RCC 7860 (cell line): ENCODE results near the gene RCCD1.
"Not testable (repeated sequence)": the region's sequence is repeated elsewhere in the genome, so short reads cannot be mapped to it uniquely, and the experiment has no call there.

Source experiments
- DNase-seq: peaks from one replicate; pipeline ENCODE4 v3.0.0-alpha.2; 2015; ENCODE audit warnings: low spot score
- FAIRE-seq: peaks from 2 replicates; lab custom pipeline; 2012; peaks lifted over from hg19 to GRCh38; lab: Jason Lieb, UNC

RCCD1 gene

GRCh38 chr15:90954712-90955623 lies at the start of gene RCCD1:
TSS of gene RCCD1 (plus strand) at chr15:90954884. CDS start at chr15:90956735, 1,851 bp downstream.
- no peak for FAIRE-seq
- peak; percentile 81 for DNase-seq

DNA sequence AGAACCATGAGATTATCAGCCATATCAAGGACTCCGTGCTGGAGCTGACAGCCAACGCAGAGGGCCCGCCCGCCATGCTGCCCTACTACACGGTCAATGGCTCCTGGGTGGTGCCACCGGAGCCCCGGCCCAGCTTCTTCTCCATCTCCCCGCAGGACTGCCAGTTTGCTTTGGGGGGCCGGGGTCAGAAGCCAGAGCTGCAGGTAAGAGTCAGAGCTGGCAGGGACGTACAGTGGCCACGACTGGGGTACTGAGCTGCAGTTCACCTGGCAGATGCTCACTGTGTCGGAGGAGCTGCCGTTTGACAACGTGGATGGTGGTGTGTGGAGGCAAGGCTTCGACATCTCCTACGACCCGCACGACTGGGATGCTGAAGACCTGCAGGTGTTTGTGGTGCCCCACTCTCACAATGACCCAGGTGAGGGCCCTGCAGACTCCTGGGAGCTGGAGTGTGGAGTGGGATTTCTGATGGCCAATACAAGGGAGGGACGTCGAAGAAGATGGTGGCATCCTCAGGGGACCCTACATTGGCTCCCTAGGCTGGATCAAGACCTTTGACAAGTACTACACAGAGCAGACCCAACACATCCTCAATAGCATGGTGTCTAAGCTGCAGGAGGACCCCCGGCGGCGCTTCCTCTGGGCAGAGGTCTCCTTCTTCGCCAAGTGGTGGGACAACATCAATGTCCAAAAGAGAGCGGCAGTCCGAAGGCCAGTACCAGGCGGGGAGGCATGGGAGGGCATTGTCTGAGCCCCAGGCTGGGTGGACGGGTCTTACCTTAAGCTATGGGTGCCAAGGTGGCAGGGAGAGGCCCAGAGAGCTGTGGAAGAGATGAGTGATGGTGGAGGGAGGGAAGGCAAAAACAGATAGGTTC lies 49.1 kb upstream of the RCCD1 start:
- DNase-seq (no peak), FAIRE-seq (no peak)

DNA sequence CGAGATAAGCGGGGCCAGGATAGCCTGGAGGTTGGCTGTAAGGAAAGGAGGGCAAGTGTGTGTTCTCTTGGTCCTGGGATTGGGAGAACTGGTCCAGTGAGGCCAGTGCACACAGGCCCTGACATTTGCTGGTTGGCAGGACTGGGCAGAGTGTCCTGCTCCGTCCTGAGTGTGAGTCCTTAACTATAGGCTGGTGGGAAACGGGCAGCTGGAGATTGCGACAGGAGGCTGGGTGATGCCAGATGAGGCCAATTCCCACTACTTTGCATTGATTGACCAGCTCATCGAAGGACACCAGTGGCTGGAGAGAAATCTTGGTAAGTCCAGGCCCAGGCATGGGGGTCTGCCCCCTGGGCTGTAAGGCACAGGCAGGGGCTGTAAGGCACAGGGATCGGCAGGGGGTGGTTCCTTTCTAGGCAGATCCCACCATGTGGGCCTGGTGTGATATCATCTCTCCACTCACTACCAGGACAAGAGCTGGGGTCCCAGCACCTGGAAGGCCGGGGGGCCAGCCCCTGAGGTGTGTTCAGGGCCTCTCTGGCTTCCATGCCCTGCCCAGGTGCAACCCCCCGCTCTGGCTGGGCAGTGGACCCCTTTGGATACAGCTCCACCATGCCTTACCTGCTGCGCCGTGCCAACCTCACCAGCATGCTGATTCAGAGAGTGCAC lies 48.4 kb upstream of the RCCD1 start:
- DNase-seq (no peak), FAIRE-seq (no peak)

DNA sequence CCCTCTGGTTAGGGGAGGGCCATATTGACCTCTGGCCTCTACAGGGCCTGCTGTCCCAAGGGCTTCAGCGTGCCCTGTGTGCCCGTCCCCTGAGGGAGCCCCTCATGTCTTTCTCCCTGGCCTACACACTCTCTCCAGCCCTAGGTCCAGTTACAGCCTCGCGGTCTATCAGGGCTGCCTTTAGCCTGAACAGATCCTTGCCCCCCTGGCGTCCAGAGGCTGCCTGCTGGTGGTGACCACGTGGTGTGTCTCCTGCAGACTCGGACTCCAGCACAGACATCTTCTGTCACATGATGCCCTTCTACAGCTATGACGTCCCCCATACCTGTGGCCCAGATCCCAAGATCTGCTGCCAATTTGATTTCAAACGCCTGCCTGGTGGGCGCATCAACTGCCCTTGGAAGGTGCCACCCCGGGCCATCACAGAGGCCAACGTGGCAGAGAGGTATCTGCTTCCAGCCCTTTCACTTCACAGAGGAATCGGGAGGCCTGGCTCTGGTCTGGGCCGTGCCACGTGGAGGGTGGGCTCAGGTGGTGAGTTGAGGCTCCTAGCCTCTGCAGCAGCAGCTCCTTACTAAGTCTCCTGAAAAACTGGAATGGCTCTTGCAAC lies 47.5 kb upstream of the RCCD1 start:
- no peak for FAIRE-seq
- no peak for DNase-seq

- FAIRE-seq (no peak), DNase-seq (no peak)
Measured at GRCh38 chr15:90907838-90908507, 46.7 kb upstream of the RCCD1 start.

- not testable (repeated sequence) for FAIRE-seq, DNase-seq
Measured at GRCh38 chr15:90909449-90909848, 45.2 kb upstream of the RCCD1 start.

DNA sequence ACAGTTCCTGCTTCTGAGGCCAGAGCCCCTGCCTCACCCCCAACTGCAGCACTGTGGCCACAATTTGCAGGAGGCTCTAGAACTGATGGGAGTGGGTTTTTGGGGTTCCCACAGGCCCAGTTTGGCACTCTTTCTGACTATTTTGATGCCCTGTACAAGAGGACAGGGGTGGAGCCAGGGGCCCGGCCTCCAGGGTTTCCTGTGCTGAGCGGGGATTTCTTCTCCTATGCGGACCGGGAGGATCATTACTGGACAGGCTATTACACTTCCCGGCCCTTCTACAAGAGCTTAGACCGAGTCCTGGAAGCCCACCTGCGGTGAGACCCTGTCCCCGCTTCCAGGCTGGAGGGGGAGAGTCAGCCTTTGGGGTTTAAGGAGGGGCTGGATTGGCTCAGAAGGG lies 44.7 kb upstream of the RCCD1 start:
- no peak for FAIRE-seq
- DNase-seq, result no peak

DNA sequence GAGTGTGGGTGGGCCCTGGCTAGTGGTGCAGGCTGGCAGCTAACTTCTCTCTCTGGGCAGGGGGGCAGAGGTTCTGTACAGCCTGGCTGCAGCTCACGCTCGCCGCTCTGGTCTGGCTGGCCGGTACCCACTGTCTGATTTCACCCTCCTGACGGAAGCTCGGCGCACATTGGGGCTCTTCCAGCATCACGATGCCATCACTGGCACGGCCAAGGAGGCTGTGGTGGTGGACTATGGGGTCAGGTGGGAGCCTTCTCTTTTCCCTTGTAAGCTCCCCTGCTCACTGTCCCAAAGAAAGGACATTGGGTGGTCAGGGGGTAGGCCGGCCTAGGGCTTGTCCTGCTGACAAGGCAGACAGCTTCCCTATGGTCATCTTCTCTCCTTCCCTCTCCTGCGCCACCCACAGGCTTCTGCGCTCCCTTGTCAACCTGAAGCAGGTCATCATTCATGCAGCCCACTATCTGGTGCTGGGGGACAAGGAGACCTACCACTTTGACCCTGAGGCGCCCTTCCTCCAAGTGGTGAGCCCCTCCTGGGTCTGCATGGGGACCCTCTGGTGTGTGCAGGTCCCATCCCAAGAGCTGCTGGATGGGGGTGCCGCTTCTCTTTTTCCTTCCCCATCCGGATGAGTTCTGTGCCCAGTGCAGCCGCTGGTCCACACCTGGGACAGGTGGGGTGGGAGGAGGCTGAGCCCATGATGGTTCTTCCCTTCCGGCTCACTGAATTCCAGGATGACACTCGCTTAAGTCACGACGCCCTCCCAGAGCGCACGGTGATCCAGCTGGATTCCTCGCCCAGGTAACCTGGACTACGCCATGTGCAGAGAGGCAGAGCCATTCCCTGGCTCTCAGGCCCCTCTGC lies 44.0 kb upstream of the RCCD1 start:
- FAIRE-seq (no peak), DNase-seq (no peak)

GRCh38 chr15:90911302-90911623 lies 43.4 kb upstream of the RCCD1 start:
- no peak for DNase-seq
- no peak for FAIRE-seq

- no peak for DNase-seq
- no peak for FAIRE-seq
Measured at GRCh38 chr15:90911906-90912769, 42.5 kb upstream of the RCCD1 start.

GRCh38 chr15:90912770-90913075 lies 42.0 kb upstream of the RCCD1 start:
- no peak for FAIRE-seq
- no peak for DNase-seq

DNA sequence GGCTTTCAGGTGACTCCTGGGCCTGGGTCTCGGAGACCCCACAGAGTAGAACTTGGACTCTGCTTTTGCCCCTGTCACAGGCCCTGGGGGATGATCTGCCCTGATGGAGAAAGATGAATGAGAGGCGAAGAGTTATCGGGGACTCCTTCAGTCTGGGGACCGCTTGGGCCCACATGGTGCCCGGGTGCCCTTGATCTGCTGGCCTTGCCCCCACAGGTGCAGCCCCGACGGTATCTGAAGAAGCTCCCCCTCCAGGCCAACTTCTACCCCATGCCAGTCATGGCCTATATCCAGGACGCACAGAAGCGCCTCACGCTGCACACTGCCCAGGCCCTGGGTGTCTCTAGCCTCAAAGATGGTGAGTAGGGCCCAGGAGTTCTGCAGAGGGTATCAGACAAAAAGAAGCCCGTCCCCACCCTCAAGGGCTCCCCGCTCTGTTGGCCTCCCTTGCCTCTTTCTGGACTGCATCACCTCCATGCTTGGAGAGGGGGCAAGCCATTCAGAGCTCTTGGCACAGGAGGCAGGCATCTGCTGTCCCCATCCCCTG lies 41.2 kb upstream of the RCCD1 start:
- FAIRE-seq, result no peak

GRCh38 chr15:90914305-90915080 lies 40.2 kb upstream of the RCCD1 start:
- FAIRE-seq (no peak), DNase-seq (no peak)

More for the DNA sequence above, 41.2 kb upstream of the RCCD1 start:
- no peak for DNase-seq

DNA sequence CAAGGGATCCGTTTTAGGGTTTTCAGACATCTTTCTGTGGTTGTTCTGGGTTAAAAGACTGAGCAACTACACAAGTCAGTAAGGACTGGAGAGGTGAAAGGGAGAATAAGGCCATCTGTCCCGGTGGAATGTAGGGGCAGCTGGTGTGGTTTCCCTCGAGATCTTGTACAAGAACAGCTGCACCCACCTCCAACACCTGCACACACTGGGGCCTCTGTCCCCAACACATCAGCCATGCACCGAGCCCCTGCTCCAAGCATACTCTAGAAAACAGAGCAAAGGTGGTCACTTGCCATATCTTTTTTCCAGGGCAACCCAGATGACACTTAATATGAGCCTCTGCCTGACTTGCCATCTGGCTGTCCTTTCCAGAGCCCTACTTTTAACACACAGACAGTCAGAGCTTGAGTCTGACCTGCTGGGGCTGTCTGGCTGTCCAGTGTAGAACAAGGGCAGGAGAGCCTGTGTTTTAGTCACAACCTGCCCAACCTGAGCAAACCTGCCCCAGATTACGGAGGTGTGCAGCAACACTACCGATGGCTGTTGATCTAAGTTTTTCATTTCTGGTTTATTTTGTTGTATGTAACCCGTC lies 39.4 kb upstream of the RCCD1 start:
- FAIRE-seq, result no peak
- no peak for DNase-seq

DNA sequence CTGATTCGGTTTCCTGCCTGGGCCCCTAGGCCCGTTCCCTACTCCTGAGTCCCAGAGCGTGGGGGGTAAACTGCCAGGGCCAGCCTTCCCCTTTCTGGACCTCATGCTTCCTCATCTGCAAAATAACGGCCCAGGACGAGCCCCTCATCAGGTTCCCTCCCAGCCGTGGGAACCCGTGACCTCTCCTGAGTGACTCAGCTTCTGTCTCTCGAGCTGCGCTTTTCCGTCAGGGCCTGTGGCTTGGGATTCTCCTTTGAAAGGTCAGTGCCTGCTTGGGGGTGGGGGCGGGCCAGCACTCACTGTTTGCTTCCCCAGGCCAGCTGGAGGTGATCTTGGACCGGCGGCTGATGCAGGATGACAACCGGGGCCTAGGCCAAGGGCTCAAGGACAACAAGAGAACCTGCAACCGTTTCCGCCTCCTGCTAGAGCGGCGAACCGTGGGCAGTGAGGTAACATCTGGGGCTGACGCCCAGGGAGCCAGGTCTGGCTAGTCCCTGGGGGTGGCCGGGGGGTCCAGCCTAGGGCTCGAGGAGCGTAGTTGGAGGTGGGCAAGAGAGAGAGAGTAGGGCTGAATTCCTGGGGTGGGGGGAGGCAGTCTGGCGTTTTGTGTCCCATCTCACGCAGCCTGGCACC lies 38.8 kb upstream of the RCCD1 start:
- no peak for DNase-seq
- no peak for FAIRE-seq

- FAIRE-seq (no peak), DNase-seq (no peak)
Measured at GRCh38 chr15:90916461-90916860, 38.2 kb upstream of the RCCD1 start.

DNA sequence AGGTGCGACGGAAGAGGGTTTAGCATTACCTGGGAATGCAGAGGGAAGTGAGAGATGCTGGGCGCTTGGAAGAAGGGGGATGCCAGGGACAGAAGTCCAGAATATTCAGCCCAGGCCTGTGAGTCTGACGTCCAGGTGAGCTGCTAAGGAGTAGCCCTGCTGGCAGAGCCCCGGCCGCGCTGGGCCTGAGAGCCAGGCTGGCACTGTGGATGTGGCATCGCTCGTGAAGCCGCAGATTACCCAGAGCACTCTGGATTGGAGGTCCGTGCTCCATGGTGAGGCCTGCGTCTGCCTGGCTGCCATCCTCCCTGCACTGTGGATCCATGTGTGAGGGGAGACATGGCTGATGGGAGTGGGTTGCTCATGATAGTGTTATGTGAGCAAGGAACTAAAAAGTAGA lies 37.1 kb upstream of the RCCD1 start:
- no peak for FAIRE-seq
- DNase-seq, result no peak
